OCI-LY3 (cell line): Measurements from ENCODE around the gene TMEM38A.

Experiments used
- H2AFZ ChIP-seq: fragments of 200-600, 300-600 bp; shearing (Covaris generic); 2 replicates; pipeline ENCODE4 v1.6.0; 2014; ENCODE audit warnings: antibody characterized with exemption, low read depth, low read length
- H3K27ac ChIP-seq: fragments of 200-600, 300-600 bp; sonication (generic); 2 replicates; pipeline ENCODE4 v1.5.1; 2014; ENCODE audit warnings: mild to moderate bottlenecking, low read length, moderate library complexity, mixed read lengths
- H3K27me3 ChIP-seq: fragments of 200-600, 300-600 bp; sonication (generic); 2 replicates; pipeline ENCODE4 v1.6.1; 2014; ENCODE audit warnings: low read depth, low read length, mixed read lengths
- H3K36me3 ChIP-seq: fragments of 200-600, 300-600 bp; sonication (generic); replicated peaks from 2 replicates; pipeline ENCODE3; 2014; ENCODE audit warnings: low read depth, low read length, mixed read lengths
- H3K4me1 ChIP-seq: fragments of 300-600, 200-600 bp; sonication (generic); 2 replicates; pipeline ENCODE4 v1.6.1; 2014; ENCODE audit warnings: low read length, mixed read lengths
- H3K4me2 ChIP-seq: fragments of 200-600, 300-600 bp; sonication (generic); 2 replicates; pipeline ENCODE4 v1.6.1; 2014; ENCODE audit warnings: low read length, mixed read lengths
- H3K4me3 ChIP-seq: fragments of 300-600, 200-600 bp; sonication (generic); 2 replicates; pipeline ENCODE4 v1.5.1; 2014; ENCODE audit warnings: antibody characterized with exemption, mild to moderate bottlenecking, low read length, moderate library complexity
- H3K79me2 ChIP-seq: fragments of 300-600, 200-600 bp; shearing (Covaris generic); 2 replicates; pipeline ENCODE4 v1.6.1; 2014; ENCODE audit warnings: mild to moderate bottlenecking, low read length, mixed read lengths
- H3K9ac ChIP-seq: fragments of 300-600, 200-600 bp; shearing (Covaris generic); 2 replicates; pipeline ENCODE4 v1.6.0; 2014; ENCODE audit warnings: mild to moderate bottlenecking, low read length, moderate library complexity
- H3K9me3 ChIP-seq: fragments of 200-600, 300-600 bp; shearing (Covaris generic); 2 replicates; pipeline ENCODE4 v1.6.1; 2014; ENCODE audit warnings: low read length, mixed read lengths; ENCODE audit not compliant: insufficient read depth
- H4K20me1 ChIP-seq: fragments of 200-600, 300-600 bp; sonication (generic); 2 replicates; pipeline ENCODE4 v1.6.1; 2016; ENCODE audit warnings: low read length, mixed read lengths; ENCODE audit not compliant: insufficient read depth
- CTCF ChIP-seq: fragments of 200-600, 300-600 bp; sonication (generic); IDR thresholded peaks from 2 replicates; pipeline ENCODE4 v1.5.1; 2014; ENCODE audit warnings: antibody characterized with exemption, low read length, low read depth
- EZH2phosphoT487 ChIP-seq: fragments of 200-600 bp; shearing (Covaris generic); IDR thresholded peaks from 2 replicates; pipeline ENCODE4 v1.6.1; 2018; ENCODE audit warnings: antibody characterized with exemption, mixed run types, low read depth

Gene TMEM38A

GRCh38 chr19:16652854-16653253, 8.1 kb upstream of the TMEM38A start:
- Histone ChIP-seq H4K20me1 (peaks cover 43% of the 10 kb centered on the region), H3K4me1 (no peaks in the 10 kb centered on the region), H3K9ac (no peak overlapping the region), H3K27me3 (no peaks in the 10 kb centered on the region), H3K36me3 (peaks cover 73% of the 10 kb centered on the region), H3K4me3 (no peak overlapping the region), H2AFZ (no peak overlapping the region), H3K4me2 (no peak overlapping the region), H3K27ac (no peak overlapping the region), H3K9me3 (no peaks in the 10 kb centered on the region), H3K79me2 (peaks cover 31% of the 10 kb centered on the region)
- TF ChIP-seq CTCF, result no peak
- TF ChIP-seq EZH2phosphoT487, result no peak

GRCh38 chr19:16654140-16654539, 6.8 kb upstream of the TMEM38A start:
- Histone ChIP-seq H3K36me3 (peaks cover 80% of the 10 kb centered on the region), H3K9ac (no peak overlapping the region), H3K27me3 (no peaks in the 10 kb centered on the region), H2AFZ (no peak overlapping the region), H3K4me3 (no peak overlapping the region), H3K4me1 (peaks cover 6% of the 10 kb centered on the region), H4K20me1 (peaks cover 56% of the 10 kb centered on the region), H3K4me2 (no peak overlapping the region), H3K27ac (no peak overlapping the region), H3K79me2 (peaks cover 44% of the 10 kb centered on the region), H3K9me3 (no peaks in the 10 kb centered on the region)
- no peak for TF ChIP-seq EZH2phosphoT487
- no peak for TF ChIP-seq CTCF

- Histone ChIP-seq H3K27ac (no peak overlapping the region), H3K79me2 (peaks cover 49% of the 10 kb centered on the region), H3K9ac (no peak overlapping the region), H3K4me1 (peaks cover 8% of the 10 kb centered on the region), H3K4me3 (no peak overlapping the region), H3K27me3 (no peaks in the 10 kb centered on the region), H3K36me3 (peaks cover 81% of the 10 kb centered on the region), H3K9me3 (no peaks in the 10 kb centered on the region), H2AFZ (no peak overlapping the region), H4K20me1 (peaks cover 58% of the 10 kb centered on the region), H3K4me2 (no peak overlapping the region)
- TF ChIP-seq EZH2phosphoT487 (no peak), CTCF (no peak)
Measured at GRCh38 chr19:16654627-16655026, 6.3 kb upstream of the TMEM38A start.

GRCh38 chr19:16655727-16656126, 5.2 kb upstream of the TMEM38A start:
- Histone ChIP-seq H3K27me3 (no peaks in the 10 kb centered on the region), H3K4me3 (no peak overlapping the region), H3K9ac (no peak overlapping the region), H3K27ac (no peak overlapping the region), H4K20me1 (peaks cover 53% of the 10 kb centered on the region), H3K79me2 (peaks cover 50% of the 10 kb centered on the region), H3K9me3 (no peaks in the 10 kb centered on the region), H3K4me1 (peaks cover 8% of the 10 kb centered on the region), H3K36me3 (peaks cover 72% of the 10 kb centered on the region), H3K4me2 (no peak overlapping the region), H2AFZ (no peak overlapping the region)
- TF ChIP-seq EZH2phosphoT487 (no peak), CTCF (no peak)
